DND-41 (cell line): ENCODE results near the gene GABRA4.

Source experiments
- EZH2 ChIP-seq: IDR thresholded peaks from 3 replicates; pipeline ENCODE4 v1.6.1; 2012; ENCODE audit warnings: borderline replicate concordance, low read depth, mild to moderate bottlenecking, moderate library complexity, low read length, inconsistent platforms; ENCODE audit not compliant: severe bottlenecking
- TF ChIP-seq, protein P1 (sequence below): IDR thresholded peaks from 2 replicates; pipeline ENCODE4 v1.5.1; 2012; ENCODE audit warnings: borderline replicate concordance, low read length, moderate library complexity, mild to moderate bottlenecking; ENCODE audit not compliant: poor library complexity, severe bottlenecking; ENCODE audit errors: extremely low read depth

DNA sequence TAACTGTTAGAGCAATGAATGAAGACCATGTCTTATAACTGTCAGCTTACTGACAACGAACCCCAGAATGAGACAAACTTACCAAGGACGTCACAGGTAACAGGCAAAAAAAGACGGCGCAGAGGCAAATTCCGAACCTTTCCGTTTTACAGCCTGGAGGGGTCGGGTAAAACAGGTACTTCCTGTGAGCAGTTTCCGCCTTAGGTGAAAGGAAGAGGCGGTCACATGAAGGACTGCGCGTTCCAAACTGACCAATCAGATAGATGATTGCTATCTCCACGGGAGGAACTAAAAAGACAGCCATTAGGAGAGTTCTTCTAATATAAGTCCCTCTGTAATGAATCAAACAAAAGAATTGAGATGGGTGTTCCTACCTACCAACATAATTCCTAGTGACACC lies 84.3 kb downstream of the GABRA4 start, which contains the start of gene COX7B2:
- TF ChIP-seq, protein P1, sequence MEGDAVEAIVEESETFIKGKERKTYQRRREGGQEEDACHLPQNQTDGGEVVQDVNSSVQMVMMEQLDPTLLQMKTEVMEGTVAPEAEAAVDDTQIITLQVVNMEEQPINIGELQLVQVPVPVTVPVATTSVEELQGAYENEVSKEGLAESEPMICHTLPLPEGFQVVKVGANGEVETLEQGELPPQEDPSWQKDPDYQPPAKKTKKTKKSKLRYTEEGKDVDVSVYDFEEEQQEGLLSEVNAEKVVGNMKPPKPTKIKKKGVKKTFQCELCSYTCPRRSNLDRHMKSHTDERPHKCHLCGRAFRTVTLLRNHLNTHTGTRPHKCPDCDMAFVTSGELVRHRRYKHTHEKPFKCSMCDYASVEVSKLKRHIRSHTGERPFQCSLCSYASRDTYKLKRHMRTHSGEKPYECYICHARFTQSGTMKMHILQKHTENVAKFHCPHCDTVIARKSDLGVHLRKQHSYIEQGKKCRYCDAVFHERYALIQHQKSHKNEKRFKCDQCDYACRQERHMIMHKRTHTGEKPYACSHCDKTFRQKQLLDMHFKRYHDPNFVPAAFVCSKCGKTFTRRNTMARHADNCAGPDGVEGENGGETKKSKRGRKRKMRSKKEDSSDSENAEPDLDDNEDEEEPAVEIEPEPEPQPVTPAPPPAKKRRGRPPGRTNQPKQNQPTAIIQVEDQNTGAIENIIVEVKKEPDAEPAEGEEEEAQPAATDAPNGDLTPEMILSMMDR, result no peak
- TF ChIP-seq EZH2, result no peak
